CD4-positive, alpha-beta T cell treated with Interleukin-6 at 100 ng/mL for 8 hours (primary cell): Measurements from ENCODE around the gene TACO1.

Experiments
- DNase-seq: peaks from one replicate; pipeline ENCODE4 v3.0.0-alpha.2; 2020; ENCODE audit warnings: mixed read lengths, low spot score

TACO1 gene

GRCh38 chr17:63601439-63602371 lies 1.0 kb downstream of the TACO1 start:
- no peak for DNase-seq

GRCh38 chr17:63609816-63610573 lies 9.3 kb downstream of the TACO1 start:
- DNase-seq: peak; percentile 57

- DNase-seq: no peak
Measured at GRCh38 chr17:63610854-63611253, 10.2 kb downstream of the TACO1 start.

GRCh38 chr17:63611354-63611753 lies 10.7 kb downstream of the TACO1 start:
- DNase-seq: peak; percentile 50

- no peak for DNase-seq
Measured at GRCh38 chr17:63613663-63614062, 13.0 kb downstream of the TACO1 start.

GRCh38 chr17:63621229-63621683 lies 20.6 kb downstream of the TACO1 start:
- no peak for DNase-seq

GRCh38 chr17:63621684-63622573 lies 21.2 kb downstream of the TACO1 start, which contains the start of gene MAP3K3:
TSS of gene MAP3K3 (plus strand) at chr17:63622417. CDS start at chr17:63622760, 343 bp downstream.
- DNase-seq: peak; percentile 99

GRCh38 chr17:63622574-63623390 lies 22.1 kb downstream of the TACO1 start:
- peak; percentile 46 for DNase-seq

GRCh38 chr17:63623786-63624530 lies 23.3 kb downstream of the TACO1 start:
- no peak for DNase-seq

- no peak for DNase-seq
Measured at GRCh38 chr17:63624531-63624880, 23.8 kb downstream of the TACO1 start.

- no peak for DNase-seq
Measured at GRCh38 chr17:63626551-63627180, 26.0 kb downstream of the TACO1 start.

- no peak for DNase-seq
Measured at GRCh38 chr17:63629627-63630026, 28.9 kb downstream of the TACO1 start.

GRCh38 chr17:63631062-63631461 lies 30.4 kb downstream of the TACO1 start:
- no peak for DNase-seq

- no peak for DNase-seq
Measured at GRCh38 chr17:63631626-63632025, 30.9 kb downstream of the TACO1 start.

- no peak for DNase-seq
Measured at GRCh38 chr17:63633742-63634141, 33.0 kb downstream of the TACO1 start.

- DNase-seq: no peak
Measured at GRCh38 chr17:63634163-63634562, 33.5 kb downstream of the TACO1 start.

- DNase-seq: no peak
Measured at GRCh38 chr17:63634816-63635215, 34.1 kb downstream of the TACO1 start.

GRCh38 chr17:63635290-63635689 lies 34.6 kb downstream of the TACO1 start:
- DNase-seq: no peak

- no peak for DNase-seq
Measured at GRCh38 chr17:63635787-63636186, 35.1 kb downstream of the TACO1 start.

GRCh38 chr17:63639125-63639524 lies 38.4 kb downstream of the TACO1 start:
- no peak for DNase-seq
